H9 (cell line): Measurements from ENCODE around the gene NKD2. TPM values are rescaled to one million over a fixed set of nuclear protein-coding genes. Genes with fewer than 3 reads are reported as not detected.

Experiments
- DNase-seq: peaks from one replicate; pipeline ENCODE4 v3.0.0-alpha.2; 2017
- H2AFZ ChIP-seq: one replicate; pipeline ENCODE4 v1.6.1; 2013; ENCODE audit warnings: mild to moderate bottlenecking, low read length, control low read depth, moderate library complexity
- H2AK5ac ChIP-seq: 2 replicates; pipeline ENCODE4 v1.6.1; 2013; ENCODE audit warnings: low read length, control low read depth, mixed read lengths; ENCODE audit not compliant: insufficient read length
- H2BK120ac ChIP-seq: one replicate; pipeline ENCODE4 v1.6.1; 2013; ENCODE audit warnings: low read depth, mild to moderate bottlenecking, low read length, control low read depth, inconsistent platforms; ENCODE audit not compliant: poor library complexity, severe bottlenecking
- H2BK12ac ChIP-seq: 2 replicates; pipeline ENCODE4 v1.6.1; 2013; ENCODE audit warnings: low read length, control low read depth, mixed read lengths, low read depth; ENCODE audit not compliant: insufficient read length
- H2BK15ac ChIP-seq: 2 replicates; pipeline ENCODE4 v1.6.1; 2013; ENCODE audit warnings: low read depth, low read length, control low read depth
- H2BK20ac ChIP-seq: one replicate; pipeline ENCODE4 v1.6.1; 2013; ENCODE audit warnings: low read depth, mild to moderate bottlenecking, low read length, control low read depth, inconsistent platforms; ENCODE audit not compliant: poor library complexity, severe bottlenecking
- H2BK5ac ChIP-seq: 2 replicates; pipeline ENCODE4 v1.6.1; 2013; ENCODE audit warnings: low read length, control low read depth, mixed read lengths; ENCODE audit not compliant: insufficient read length
- H3K14ac ChIP-seq: 2 replicates; pipeline ENCODE4 v1.6.1; 2013; ENCODE audit warnings: low read length, control low read depth; ENCODE audit not compliant: insufficient read depth
- H3K18ac ChIP-seq: 2 replicates; pipeline ENCODE4 v1.6.1; 2013; ENCODE audit warnings: low read depth, mild to moderate bottlenecking, mixed read lengths, low read length, control low read depth; ENCODE audit not compliant: insufficient read length
- H3K23ac ChIP-seq: 2 replicates; pipeline ENCODE4 v1.6.1; 2013; ENCODE audit warnings: low read length, control low read depth, mixed read lengths, low read depth; ENCODE audit not compliant: insufficient read length
- H3K23me2 ChIP-seq: 2 replicates; pipeline ENCODE4 v1.6.1; 2013; ENCODE audit warnings: low read depth, mild to moderate bottlenecking, mixed read lengths, low read length, control low read depth; ENCODE audit not compliant: insufficient read length, poor library complexity, severe bottlenecking
- H3K27ac ChIP-seq: 2 replicates; pipeline ENCODE4 v1.5.1; 2013; ENCODE audit warnings: low read length, control low read depth, mixed read lengths, low read depth; ENCODE audit not compliant: insufficient read length
- H3K27me3 ChIP-seq: 2 replicates; pipeline ENCODE4 v1.6.1; 2013; ENCODE audit warnings: low read length, control low read depth, inconsistent platforms; ENCODE audit not compliant: insufficient read depth
- H3K4ac ChIP-seq: 2 replicates; pipeline ENCODE4 v1.6.1; 2013; ENCODE audit warnings: low read depth, mild to moderate bottlenecking, control low read depth, inconsistent platforms, low read length, moderate library complexity
- H3K4me1 ChIP-seq: 2 replicates; pipeline ENCODE4 v1.6.1; 2013; ENCODE audit warnings: low read length, control low read depth, inconsistent platforms; ENCODE audit not compliant: insufficient read depth
- H3K4me2 ChIP-seq: 2 replicates; pipeline ENCODE4 v1.6.1; 2013; ENCODE audit warnings: low read length, control low read depth, mixed read lengths; ENCODE audit not compliant: insufficient read length, insufficient read depth
- H3K56ac ChIP-seq: 2 replicates; pipeline ENCODE4 v1.6.1; 2013; ENCODE audit warnings: low read depth, mild to moderate bottlenecking, mixed read lengths, low read length, control low read depth; ENCODE audit not compliant: insufficient read length
- H3K79me1 ChIP-seq: 2 replicates; pipeline ENCODE4 v1.6.1; 2013; ENCODE audit warnings: low read depth, mild to moderate bottlenecking, moderate library complexity, low read length, control low read depth, inconsistent platforms; ENCODE audit not compliant: insufficient read depth, poor library complexity, severe bottlenecking
- H3K79me2 ChIP-seq: 2 replicates; pipeline ENCODE4 v1.6.1; 2013; ENCODE audit warnings: low read length, control low read depth, inconsistent platforms; ENCODE audit not compliant: insufficient read depth
- H3K9ac ChIP-seq: 2 replicates; pipeline ENCODE4 v1.6.1; 2013; ENCODE audit warnings: low read length, control low read depth, mixed read lengths; ENCODE audit not compliant: insufficient read length; ENCODE audit errors: extremely low read depth
- H3K9me3 ChIP-seq: one replicate; pipeline ENCODE4 v1.6.1; 2013; ENCODE audit warnings: low read depth, low read length, inconsistent platforms; ENCODE audit not compliant: control insufficient read depth
- H3T11ph ChIP-seq: one replicate; pipeline ENCODE4 v1.6.1; 2013; ENCODE audit warnings: mild to moderate bottlenecking, low read length, control low read depth, inconsistent platforms
- H4K20me1 ChIP-seq: one replicate; pipeline ENCODE4 v1.6.1; 2013; ENCODE audit not compliant: control insufficient read depth, insufficient read length, insufficient read depth
- H4K5ac ChIP-seq: 2 replicates; pipeline ENCODE4 v1.6.1; 2013; ENCODE audit warnings: low read depth, mild to moderate bottlenecking, mixed read lengths, low read length, control low read depth; ENCODE audit not compliant: insufficient read length
- H4K8ac ChIP-seq: replicated peaks from 2 replicates; pipeline ENCODE4 v1.6.1; 2013; ENCODE audit warnings: low read length, control low read depth, mixed read lengths, low read depth; ENCODE audit not compliant: insufficient read length
- H4K91ac ChIP-seq: 2 replicates; pipeline ENCODE4 v1.6.1; 2013; ENCODE audit warnings: low read depth, mild to moderate bottlenecking, moderate library complexity, mixed read lengths, low read length, control low read depth; ENCODE audit not compliant: insufficient read length
- H3K27ac Mint-ChIP-seq, 3 experiments: 2 replicates in 2 of 3; 3 replicates in 1 of 3; pipeline ENCODE4 v1.8.0; 2020 to 2021; ENCODE audit warnings: mixed read lengths in 3 of 3, mild to moderate bottlenecking in 1 of 3, moderate library complexity in 1 of 3
- H3K27me3 Mint-ChIP-seq: 2 replicates; pipeline ENCODE4 v1.8.0; 2021; ENCODE audit warnings: low read depth, mild to moderate bottlenecking, moderate library complexity, mixed read lengths
- H3K36me3 Mint-ChIP-seq, 3 experiments: 2 replicates in 2 of 3; 3 replicates in 1 of 3; pipeline ENCODE4 v1.8.0; 2020 to 2021; ENCODE audit warnings: low read depth in 3 of 3, mixed read lengths in 3 of 3; ENCODE audit not compliant: insufficient read depth in 1 of 3
- H3K4me1 Mint-ChIP-seq, 2 experiments: 2 replicates each; pipeline ENCODE4 v1.8.0; 2020; ENCODE audit warnings: mixed read lengths in 2 of 2
- H3K4me3 Mint-ChIP-seq, 2 experiments: 2 replicates in 1 of 2; 3 replicates in 1 of 2; pipeline ENCODE4 v1.8.0; 2020 to 2021; ENCODE audit warnings: mild to moderate bottlenecking in 2 of 2, mixed read lengths in 2 of 2, moderate library complexity in 1 of 2
- H3K9me3 Mint-ChIP-seq, 2 experiments: 2 replicates in 1 of 2; 3 replicates in 1 of 2; pipeline ENCODE4 v1.8.0; 2020; ENCODE audit warnings: mild to moderate bottlenecking in 2 of 2, mixed read lengths in 2 of 2, moderate library complexity in 1 of 2
- CTCF ChIP-seq: fragments of 200-600 bp; sonication (generic); conservative IDR thresholded peaks from 3 replicates; pipeline ENCODE4 v1.8.0; 2021; ENCODE audit warnings: antibody characterized with exemption, mild to moderate bottlenecking
- WGBS: extraction: QIAGEN DNeasy Blood & Tissue Kit; methylation state at CpG from one replicate; pipeline ENCODE4 v1.1.7; 2013; ENCODE audit warnings: missing lambda C conversion rate, low lambda C conversion rate, mixed read lengths; ENCODE audit not compliant: insufficient read length; ENCODE audit errors: extremely low coverage; 5-methylcytosine and 5-hydroxymethylcytosine counted together
- total RNA-seq: library from RNA; stranded (reverse); gene quantifications from 2 replicates; pipeline ENCODE4 v1.2.1, GENCODE V29; 2021

NKD2 gene
- total RNA-seq, 1 experiment from 2014 or later: 7.3 TPM

DNA sequence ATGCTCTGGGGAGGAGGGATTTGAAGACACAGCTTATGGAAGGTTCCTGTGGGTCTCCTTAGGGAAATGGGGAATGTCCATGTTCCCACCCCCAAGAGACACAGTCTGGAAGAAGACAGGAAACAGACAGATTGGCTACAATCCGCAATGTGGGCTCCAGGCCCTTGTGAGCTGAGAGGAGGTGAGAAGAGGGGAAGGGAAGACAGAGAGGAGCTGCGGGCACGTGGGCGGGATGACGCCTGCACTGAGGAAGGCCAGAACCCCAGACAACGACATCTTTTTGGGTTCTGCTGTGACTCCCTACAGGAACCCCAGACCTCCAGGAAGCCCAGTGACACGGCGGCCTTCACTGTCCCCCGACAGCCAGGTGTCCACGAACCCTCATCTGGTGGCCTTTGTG lies 29.9 kb upstream of the NKD2 start:
- DNase-seq: no peak
- no peak overlapping the region for H3K4me3 Mint-ChIP-seq
- H3K23me2 ChIP-seq: no peaks in the 10 kb centered on the region
- no peak overlapping the region for H2BK12ac ChIP-seq
- H2BK5ac ChIP-seq: no peak overlapping the region
- H3K27ac Mint-ChIP-seq: no peak overlapping the region
- peak overlapping the region; percentile 18; the same call in 1 of the 2 replicates for H3K14ac ChIP-seq
- no peaks in the 10 kb centered on the region for H3K79me2 ChIP-seq
- H4K91ac ChIP-seq: no peak overlapping the region
- no peak overlapping the region for H3K56ac ChIP-seq
- no peaks in the 10 kb centered on the region for H3K4me1 ChIP-seq
- TF ChIP-seq CTCF: no peak
- no peak overlapping the region for H3K27ac ChIP-seq
- no peak overlapping the region for H4K5ac ChIP-seq
- WGBS: no CpG with 5 or more reads among the region's 10 CpGs
- no peaks in the 10 kb centered on the region for H3K79me1 ChIP-seq
- peaks cover 2 to 4% of the 10 kb centered on the region in 2 experiments; a peak in 3 of 4 replicates for H3K4me1 Mint-ChIP-seq
- H3K4ac ChIP-seq: no peak overlapping the region
- no peak overlapping the region for H4K8ac ChIP-seq
- no peak overlapping the region for H3K18ac ChIP-seq
- H2BK20ac ChIP-seq: no peak overlapping the region
- no peak overlapping the region for H2BK15ac ChIP-seq
- H3T11ph ChIP-seq: no peak overlapping the region
- peaks cover 2% of the 10 kb centered on the region for H4K20me1 ChIP-seq
- H3K36me3 Mint-ChIP-seq: no peaks in the 10 kb centered on the region; a peak in 1 of 7 replicates
- H3K27me3 ChIP-seq: no peaks in the 10 kb centered on the region
- no peak overlapping the region for H3K4me2 ChIP-seq
- no peak overlapping the region for H2AFZ ChIP-seq
- no peak overlapping the region for H3K23ac ChIP-seq
- no peak overlapping the region for H3K9ac ChIP-seq
- peaks cover 10% of the 10 kb centered on the region for H3K27me3 Mint-ChIP-seq
- H2BK120ac ChIP-seq: no peak overlapping the region
- H3K9me3 Mint-ChIP-seq: peaks cover 0 to 3% of the 10 kb centered on the region in 2 experiments; a peak in 3 of 5 replicates
- H2AK5ac ChIP-seq: no peak overlapping the region
- no peaks in the 10 kb centered on the region for H3K9me3 ChIP-seq
